GM12878 (cell line): ENCODE data around the gene LRRC51. TPM values are rescaled to one million over a fixed set of nuclear protein-coding genes. Genes with fewer than 3 reads are reported as not detected.

ENCODE experiments used
- ATF2 ChIP-seq: IDR thresholded peaks from 2 replicates; pipeline ENCODE4 v1.6.1; 2012; ENCODE audit warnings: low read length, inconsistent platforms
- BMI1 ChIP-seq: fragments of 450-650 bp; IDR thresholded peaks from 2 replicates; pipeline ENCODE4 v1.6.1; 2016; ENCODE audit warnings: mild to moderate bottlenecking, moderate library complexity, borderline replicate concordance
- CBFB ChIP-seq: IDR thresholded peaks from 2 replicates; pipeline ENCODE4 v1.6.1; 2016; ENCODE audit warnings: antibody characterized with exemption, low read depth
- CBX3 ChIP-seq: fragments of 200-600 bp; sonication (generic); IDR thresholded peaks from 2 replicates; pipeline ENCODE4 v1.6.1; 2016; ENCODE audit warnings: low read depth, borderline replicate concordance
- CBX5 ChIP-seq: sonication (generic); IDR thresholded peaks from 2 replicates; pipeline ENCODE4 v1.6.1; 2016; ENCODE audit warnings: low read depth, moderate library complexity, mild to moderate bottlenecking, inconsistent platforms
- CHD4 ChIP-seq: fragments of 200-600 bp; sonication (generic); IDR thresholded peaks from 2 replicates; pipeline ENCODE4 v1.6.1; 2016; ENCODE audit warnings: mild to moderate bottlenecking
- DPF2 ChIP-seq: fragments of 450-650 bp; IDR thresholded peaks from 2 replicates; pipeline ENCODE4 v1.6.1; 2017; ENCODE audit warnings: mild to moderate bottlenecking
- EGR1 ChIP-seq, 2 experiments: IDR thresholded peaks; 1 replicate in 1 of 2; 2 replicates in 1 of 2; pipeline ENCODE4 v1.6.1; 2011 to 2012; ENCODE audit warnings: low read depth in 2 of 2, low read length in 2 of 2, borderline replicate concordance in 1 of 2, mild to moderate bottlenecking in 1 of 2, moderate library complexity in 1 of 2
- ESRRA ChIP-seq: IDR thresholded peaks from 2 replicates; pipeline ENCODE4 v1.6.1; 2012; ENCODE audit warnings: mild to moderate bottlenecking, low read length, improper control_type of control experiment
- EZH2 ChIP-seq: IDR thresholded peaks from 2 replicates; pipeline ENCODE4 v1.6.1; 2012; ENCODE audit warnings: low read depth, mild to moderate bottlenecking, control low read depth, inconsistent platforms, low read length, borderline replicate concordance; ENCODE audit not compliant: control insufficient read depth
- HDAC2 ChIP-seq: fragments of 200-600 bp; sonication (generic); IDR thresholded peaks from 2 replicates; pipeline ENCODE4 v1.6.1; 2017
- KAT2A ChIP-seq: conservative IDR thresholded peaks from 2 replicates; pipeline ENCODE4 v1.6.1; 2011; ENCODE audit warnings: low read depth, low read length; ENCODE audit not compliant: control insufficient read depth
- LARP7 ChIP-seq: fragments of 450-650 bp; IDR thresholded peaks from 2 replicates; pipeline ENCODE4 v1.6.1; 2017; ENCODE audit warnings: mild to moderate bottlenecking
- NFXL1 ChIP-seq: fragments of 450-650 bp; IDR thresholded peaks from 2 replicates; pipeline ENCODE4 v1.6.1; 2017; ENCODE audit warnings: antibody characterized with exemption, mild to moderate bottlenecking, borderline replicate concordance
- RBBP5 ChIP-seq: fragments of 200-600 bp; sonication (generic); conservative IDR thresholded peaks from 2 replicates; pipeline ENCODE4 v1.6.1; 2016
- RCOR1 ChIP-seq: conservative IDR thresholded peaks from 2 replicates; pipeline ENCODE4 v1.6.1; 2012; ENCODE audit warnings: low read depth, low read length, improper control_type of control experiment
- RELA ChIP-seq: fragments of 450-650 bp; IDR thresholded peaks from 2 replicates; pipeline ENCODE4 v1.8.0; 2014; ENCODE audit warnings: borderline replicate concordance; ENCODE audit not compliant: partially characterized antibody
- SKIL ChIP-seq: fragments of 450-650 bp; IDR thresholded peaks from 2 replicates; pipeline ENCODE4 v1.6.1; 2017; ENCODE audit warnings: mild to moderate bottlenecking, low read depth, inconsistent platforms; ENCODE audit not compliant: poor library complexity, severe bottlenecking
- SPI1 ChIP-seq: IDR thresholded peaks from 2 replicates; pipeline ENCODE4 v1.6.1; 2011; ENCODE audit warnings: low read depth, mild to moderate bottlenecking, low read length, moderate library complexity, borderline replicate concordance; ENCODE audit not compliant: insufficient read depth
- SREBF2 ChIP-seq: IDR thresholded peaks from 2 replicates; pipeline ENCODE4 v1.6.1; 2012; ENCODE audit warnings: mild to moderate bottlenecking, low read length
- TCF3 ChIP-seq: IDR thresholded peaks from 2 replicates; pipeline ENCODE4 v1.6.1; 2012; ENCODE audit warnings: low read depth, mild to moderate bottlenecking, low read length, borderline replicate concordance; ENCODE audit not compliant: insufficient read depth
- ZBTB33 ChIP-seq: fragments of 450-650 bp; IDR thresholded peaks from 2 replicates; pipeline ENCODE4 v1.6.1; 2017; ENCODE audit warnings: mild to moderate bottlenecking
- ZZZ3 ChIP-seq: IDR thresholded peaks from 2 replicates; pipeline ENCODE4 v1.6.1; 2011; ENCODE audit warnings: low read depth; ENCODE audit not compliant: control insufficient read depth, insufficient read length
- polyA plus RNA-seq, 11 experiments: library from polyadenylated mRNA; depleted of rRNA in 4 of 11; unstranded in 6 of 11; stranded (reverse) in 5 of 11; fragments of >200 nt; fragmentation: Nextera tagmentation in 4 of 11; fragmentation: Illumina TruSeq in 1 of 11; extraction: Ambion mirVana in 4 of 11; extraction: Trizol in 1 of 11; gene quantifications; 1 replicate in 1 of 11; 2 replicates in 10 of 11; pipeline versions ENCODE4 v1.2.1 to v1.2.3, GENCODE V29; 2011 to 2016; ENCODE audit warnings: inconsistent platforms in 2 of 11, missing spikeins in 2 of 11, low read depth in 1 of 11
- total RNA-seq, 4 experiments: library from RNA; depleted of rRNA in 3 of 4; stranded (reverse); fragments of >200 nt in 3 of 4; fragmentation: Illumina TruSeq in 1 of 4; extraction: Trizol in 1 of 4; gene quantifications; 2 replicates each; pipeline versions ENCODE4 v1.2.1 to v1.2.3, GENCODE V29; 2013 to 2021
- TF ChIP-seq, protein P1 (sequence below): IDR thresholded peaks from 2 replicates; pipeline ENCODE4 v1.6.1; 2011; ENCODE audit warnings: low read depth, mild to moderate bottlenecking, low read length, moderate library complexity, borderline replicate concordance; ENCODE audit errors: extremely low read depth

The LRRC51 gene
- total and polyA plus RNA-seq, 10 of the 15 experiments (the other 5 are each of a cell fraction or from before 2014, with no cell fraction given): 2.6 to 8.6 (median 5.4) TPM

DNA sequence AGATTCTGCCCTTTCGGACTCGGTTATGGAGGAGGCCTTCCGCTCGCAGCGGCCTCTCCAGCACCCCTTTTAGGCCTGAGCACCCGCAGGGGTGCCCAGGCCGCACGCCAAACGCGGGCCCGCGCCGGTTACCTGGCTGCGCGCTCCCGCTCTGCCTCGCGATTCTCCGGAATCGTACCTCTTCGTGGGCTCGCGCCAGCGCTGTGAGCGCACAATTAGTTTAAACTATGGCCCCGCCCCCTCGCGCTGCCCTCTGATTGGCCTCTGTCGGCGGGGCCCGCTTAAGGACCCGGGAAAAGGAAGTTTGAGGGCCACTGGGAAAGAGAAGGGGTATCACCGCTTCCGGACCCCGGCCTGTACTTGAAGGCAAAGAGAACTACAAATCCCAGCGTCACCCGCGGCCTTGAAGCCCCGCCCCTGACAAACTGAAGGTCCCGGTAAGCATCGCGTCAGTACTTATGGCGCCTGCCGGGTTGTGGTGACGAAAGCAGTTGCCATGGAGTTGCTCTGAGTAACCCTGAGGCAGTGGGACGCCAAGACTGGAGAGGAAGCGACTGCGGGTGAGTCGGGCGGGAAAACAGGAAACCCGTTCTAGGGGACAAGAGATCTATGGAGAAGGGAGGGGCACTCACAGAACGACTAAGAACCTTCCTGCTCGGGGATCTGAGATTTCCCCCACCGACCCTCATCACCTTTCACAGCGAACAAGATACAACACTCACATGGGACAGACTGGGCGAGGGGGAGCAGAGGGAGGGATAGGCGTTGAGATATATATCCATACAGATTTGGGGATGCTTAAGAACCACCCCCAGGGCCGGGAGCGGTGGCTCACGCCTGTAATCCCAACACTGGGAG lies at the start of gene LRRC51, which contains the start of gene NUMA1 (continued):
- 0 out of 2 replicates have a peak, but pooled peaks have one; percentile 53 for TF ChIP-seq HDAC2
- no peak for TF ChIP-seq SKIL
- TF ChIP-seq ZZZ3: no peak
- TF ChIP-seq CHD4: no peak
- TF ChIP-seq LARP7: no peak
- TF ChIP-seq ZBTB33: no peak
- TF ChIP-seq BMI1: peak; percentile 97
- TF ChIP-seq DPF2: peak; percentile 13; the same call in 1 of the 2 replicates
- TF ChIP-seq EZH2: no peak
- TF ChIP-seq ESRRA: no peak
- TF ChIP-seq TCF3: no peak
- no peak for TF ChIP-seq ATF2
- TF ChIP-seq RCOR1: no peak
- TF ChIP-seq SREBF2: no peak
- TF ChIP-seq CBFB: no peak
- TF ChIP-seq SPI1: peak; percentile 69
- no peak for TF ChIP-seq KAT2A
- TF ChIP-seq, protein P1, sequence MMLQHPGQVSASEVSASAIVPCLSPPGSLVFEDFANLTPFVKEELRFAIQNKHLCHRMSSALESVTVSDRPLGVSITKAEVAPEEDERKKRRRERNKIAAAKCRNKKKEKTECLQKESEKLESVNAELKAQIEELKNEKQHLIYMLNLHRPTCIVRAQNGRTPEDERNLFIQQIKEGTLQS: no peak
- no peak for TF ChIP-seq NFXL1
- no peak for TF ChIP-seq CBX3
- no peak for TF ChIP-seq CBX5
- TF ChIP-seq RBBP5: no peak
- TF ChIP-seq EGR1 (IDR thresholded peaks at IDR 0.05; ENCODE audit: borderline replicate concordance in 1 of 2, low read depth in 2 of 2, low read length in 2 of 2): 0 out of 3 replicates have a peak, but pooled peaks of 1 of the 2 experiments have one; percentile 14
- TF ChIP-seq RELA: no peak
